A549 (cell line): ENCODE results near the gene RPL28.

ENCODE experiments used
- CBX8 ChIP-seq: fragments of 200-600 bp; sonication (generic); IDR thresholded peaks from 2 replicates; pipeline ENCODE4 v1.6.1; 2016
- JUN ChIP-seq, 2 experiments: fragments of >200 bp; sonication (Bioruptor Twin); formaldehyde crosslinking; IDR thresholded peaks; 2 replicates in 1 of 2; 3 replicates in 1 of 2; pipeline ENCODE4 v1.6.1; 2016 to 2017
- KDM1A ChIP-seq: fragments of 200-600 bp; sonication (generic); IDR thresholded peaks from 2 replicates; pipeline ENCODE4 v1.6.1; 2016; ENCODE audit warnings: low read depth, mild to moderate bottlenecking
- POLR2A ChIP-seq: IDR thresholded peaks from 2 replicates; pipeline ENCODE4 v1.6.1; 2012; ENCODE audit warnings: mild to moderate bottlenecking, low read length
- TP53 ChIP-seq: fragments of 250-450 bp; sonication (Bioruptor Pico); IDR thresholded peaks from 2 replicates; pipeline ENCODE4 v1.5.0; 2021; ENCODE audit warnings: mild to moderate bottlenecking, moderate library complexity
- ZSCAN20 ChIP-seq: fragments of 250-450 bp; sonication (Bioruptor Pico); IDR thresholded peaks from 2 replicates; pipeline ENCODE4 v1.8.0; 2022; ENCODE audit warnings: mild to moderate bottlenecking, moderate library complexity
- TF ChIP-seq, protein P1 (sequence below): fragments of >200 bp; sonication (Bioruptor Twin); formaldehyde crosslinking; IDR thresholded peaks from 3 replicates; pipeline ENCODE4 v1.5.1; 2016

GRCh38 chr19:55353356-55353802 lies 32.4 kb upstream of the RPL28 start:
- no peak for TF ChIP-seq CBX8
- TF ChIP-seq POLR2A = no peak
- TF ChIP-seq, protein P1, sequence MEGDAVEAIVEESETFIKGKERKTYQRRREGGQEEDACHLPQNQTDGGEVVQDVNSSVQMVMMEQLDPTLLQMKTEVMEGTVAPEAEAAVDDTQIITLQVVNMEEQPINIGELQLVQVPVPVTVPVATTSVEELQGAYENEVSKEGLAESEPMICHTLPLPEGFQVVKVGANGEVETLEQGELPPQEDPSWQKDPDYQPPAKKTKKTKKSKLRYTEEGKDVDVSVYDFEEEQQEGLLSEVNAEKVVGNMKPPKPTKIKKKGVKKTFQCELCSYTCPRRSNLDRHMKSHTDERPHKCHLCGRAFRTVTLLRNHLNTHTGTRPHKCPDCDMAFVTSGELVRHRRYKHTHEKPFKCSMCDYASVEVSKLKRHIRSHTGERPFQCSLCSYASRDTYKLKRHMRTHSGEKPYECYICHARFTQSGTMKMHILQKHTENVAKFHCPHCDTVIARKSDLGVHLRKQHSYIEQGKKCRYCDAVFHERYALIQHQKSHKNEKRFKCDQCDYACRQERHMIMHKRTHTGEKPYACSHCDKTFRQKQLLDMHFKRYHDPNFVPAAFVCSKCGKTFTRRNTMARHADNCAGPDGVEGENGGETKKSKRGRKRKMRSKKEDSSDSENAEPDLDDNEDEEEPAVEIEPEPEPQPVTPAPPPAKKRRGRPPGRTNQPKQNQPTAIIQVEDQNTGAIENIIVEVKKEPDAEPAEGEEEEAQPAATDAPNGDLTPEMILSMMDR = no peak
- TF ChIP-seq JUN (IDR thresholded peaks at IDR 0.05) = no peak
- TF ChIP-seq KDM1A = no peak
- no peak for TF ChIP-seq ZSCAN20
- no peak for TF ChIP-seq TP53 (CRISPR knock-in tag)
